Breast epithelium (tissue), 4 donors: Measurements from ENCODE around the gene PVALEF. TPM values are rescaled to one million over a fixed set of nuclear protein-coding genes. Genes with fewer than 3 reads are reported as not detected.
A peak's percentile ranks its signal among the peaks of the same experiment; 100 is the strongest.

Experiments used
- DNase-seq, 2 donors: peaks; one replicate each; pipeline ENCODE4 v3.0.0-alpha.2; 2019; ENCODE audit warnings: low spot score in 2 of 2
- H3K27ac ChIP-seq, 2 donors: fragments of 200-600 bp; sonication (generic) in 1 of 2; one replicate each; pipeline ENCODE4 v1.5.1; 2016 to 2019; ENCODE audit warnings: mild to moderate bottlenecking in 1 of 2
- H3K27me3 ChIP-seq, 2 donors: fragments of 200-600 bp; sonication (generic) in 1 of 2; one replicate each; pipeline versions ENCODE4 v1.5.1 to v1.6.0; 2017 to 2019; ENCODE audit warnings: control low read depth in 1 of 2, mild to moderate bottlenecking in 1 of 2
- H3K36me3 ChIP-seq: fragments of 200-600 bp; one replicate; pipeline ENCODE4 v1.5.1; 2019
- H3K4me1 ChIP-seq, 2 donors: fragments of 200-600 bp; sonication (generic); one replicate each; pipeline ENCODE4 v1.5.1; 2016 to 2019; ENCODE audit warnings: control low read depth in 1 of 2
- H3K4me3 ChIP-seq, 3 donors: fragments of 200-600 bp; sonication (generic); 1 replicate in 2 of 3; 2 replicates in 1 of 3; pipeline ENCODE4 v1.5.1; 2016 to 2019; ENCODE audit warnings: mild to moderate bottlenecking in 3 of 3, moderate library complexity in 2 of 3
- H3K9me3 ChIP-seq, 2 donors: fragments of 200-600 bp; sonication (generic) in 1 of 2; one replicate each; pipeline ENCODE4 v1.5.1; 2016 to 2019; ENCODE audit warnings: control low read depth in 1 of 2
- POLR2A ChIP-seq: fragments of 450-650 bp; IDR thresholded peaks from one replicate; pipeline ENCODE4 v1.6.1; 2016; ENCODE audit warnings: antibody characterized with exemption, mild to moderate bottlenecking, moderate library complexity
- POLR2AphosphoS5 ChIP-seq, 3 donors: sonication (generic); formaldehyde crosslinking; IDR thresholded peaks; one replicate each; pipeline ENCODE4 v1.6.1; 2017; ENCODE audit warnings: antibody characterized with exemption in 3 of 3
- intact Hi-C: fragments of 100-400 bp; cut with DNase I; formaldehyde crosslinking; loops from one replicate; pipeline ENCODE4 v1.15.1; 2023; ENCODE audit warnings: low total_unique reads
- total RNA-seq, 3 donors: library from RNA; depleted of rRNA; stranded (reverse); fragments of >200 nt; gene quantifications; one replicate each; pipeline ENCODE4 v1.1.0, GENCODE V29; 2016
- TF ChIP-seq, protein P1 (sequence below), 3 donors: fragments of 450-650 bp; IDR thresholded peaks; one replicate each; pipeline ENCODE4 v1.5.1; 2016 to 2017; ENCODE audit warnings: antibody characterized with exemption in 3 of 3, mild to moderate bottlenecking in 3 of 3, moderate library complexity in 3 of 3

Gene PVALEF
- total RNA-seq, 3 donors from 2014 or later = not detected

GRCh38 chr17:81160747-81161453, 4.4 kb upstream of the PVALEF start:
- Histone ChIP-seq H3K27me3 (peaks cover 0 to 6% of the 10 kb centered on the region in 2 donors), H3K36me3 (no peaks in the 10 kb centered on the region), H3K4me3 (peak overlapping the region; percentile 36 to 56 (median 37)), H3K9me3 (no peaks in the 10 kb centered on the region), H3K27ac (no peak overlapping the region), H3K4me1 (no peaks in the 10 kb centered on the region)
- intact Hi-C loops = no loop called here
- no peak for TF ChIP-seq POLR2AphosphoS5 (IDR thresholded peaks at IDR 0.05)
- TF ChIP-seq, protein P1, sequence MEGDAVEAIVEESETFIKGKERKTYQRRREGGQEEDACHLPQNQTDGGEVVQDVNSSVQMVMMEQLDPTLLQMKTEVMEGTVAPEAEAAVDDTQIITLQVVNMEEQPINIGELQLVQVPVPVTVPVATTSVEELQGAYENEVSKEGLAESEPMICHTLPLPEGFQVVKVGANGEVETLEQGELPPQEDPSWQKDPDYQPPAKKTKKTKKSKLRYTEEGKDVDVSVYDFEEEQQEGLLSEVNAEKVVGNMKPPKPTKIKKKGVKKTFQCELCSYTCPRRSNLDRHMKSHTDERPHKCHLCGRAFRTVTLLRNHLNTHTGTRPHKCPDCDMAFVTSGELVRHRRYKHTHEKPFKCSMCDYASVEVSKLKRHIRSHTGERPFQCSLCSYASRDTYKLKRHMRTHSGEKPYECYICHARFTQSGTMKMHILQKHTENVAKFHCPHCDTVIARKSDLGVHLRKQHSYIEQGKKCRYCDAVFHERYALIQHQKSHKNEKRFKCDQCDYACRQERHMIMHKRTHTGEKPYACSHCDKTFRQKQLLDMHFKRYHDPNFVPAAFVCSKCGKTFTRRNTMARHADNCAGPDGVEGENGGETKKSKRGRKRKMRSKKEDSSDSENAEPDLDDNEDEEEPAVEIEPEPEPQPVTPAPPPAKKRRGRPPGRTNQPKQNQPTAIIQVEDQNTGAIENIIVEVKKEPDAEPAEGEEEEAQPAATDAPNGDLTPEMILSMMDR (IDR thresholded peaks at IDR 0.05) = no peak
- TF ChIP-seq POLR2A = no peak
- DNase-seq = no peak

GRCh38 chr17:81161536-81161935, 3.8 kb upstream of the PVALEF start:
- Histone ChIP-seq H3K4me3 (no peak overlapping the region), H3K27me3 (peaks cover 0 to 7% of the 10 kb centered on the region in 2 donors), H3K36me3 (no peaks in the 10 kb centered on the region), H3K9me3 (no peaks in the 10 kb centered on the region), H3K27ac (no peak overlapping the region), H3K4me1 (no peaks in the 10 kb centered on the region)
- intact Hi-C loops = no loop called here
- DNase-seq = no peak
- TF ChIP-seq, protein P1 (IDR thresholded peaks at IDR 0.05) = no peak
- no peak for TF ChIP-seq POLR2A
- no peak for TF ChIP-seq POLR2AphosphoS5 (IDR thresholded peaks at IDR 0.05)

GRCh38 chr17:81161972-81162371, 3.3 kb upstream of the PVALEF start:
- H3K27me3 ChIP-seq = peaks cover 0 to 10% of the 10 kb centered on the region in 2 donors
- no peak for TF ChIP-seq POLR2A
- H3K9me3 ChIP-seq = no peaks in the 10 kb centered on the region
- H3K4me3 ChIP-seq = no peak overlapping the region
- no peaks in the 10 kb centered on the region for H3K4me1 ChIP-seq
- intact Hi-C loops = no loop called here
- DNase-seq = no peak
- H3K36me3 ChIP-seq = no peaks in the 10 kb centered on the region
- H3K27ac ChIP-seq = no peak overlapping the region

GRCh38 chr17:81162491-81162890, 2.8 kb upstream of the PVALEF start:
- TF ChIP-seq POLR2A = no peak
- TF ChIP-seq, protein P1 (IDR thresholded peaks at IDR 0.05) = no peak
- DNase-seq = no peak
- Histone ChIP-seq H3K4me1 (no peaks in the 10 kb centered on the region), H3K9me3 (no peaks in the 10 kb centered on the region), H3K36me3 (no peaks in the 10 kb centered on the region), H3K27ac (no peak overlapping the region), H3K27me3 (peaks cover 0 to 10% of the 10 kb centered on the region in 2 donors), H3K4me3 (no peak overlapping the region)
- intact Hi-C loops = no loop called here

- intact Hi-C loops = no loop called here
- no peak for DNase-seq
- Histone ChIP-seq H3K4me1 (no peaks in the 10 kb centered on the region), H3K27ac (no peak overlapping the region), H3K4me3 (no peak overlapping the region), H3K27me3 (peaks cover 0 to 10% of the 10 kb centered on the region in 2 donors), H3K9me3 (no peaks in the 10 kb centered on the region), H3K36me3 (no peaks in the 10 kb centered on the region)
- TF ChIP-seq POLR2AphosphoS5 (IDR thresholded peaks at IDR 0.05) (no peak), POLR2A (no peak)
- TF ChIP-seq, protein P1 (IDR thresholded peaks at IDR 0.05) = no peak
These were observed 2.1 kb upstream of the PVALEF start for GRCh38 chr17:81163051-81163695.
